ENCODE results near the gene B3GALT6. TPM values are rescaled to one million over a fixed set of nuclear protein-coding genes. Genes with fewer than 3 reads are reported as not detected.

Gene B3GALT6
- total and polyA plus RNA-seq, 2 experiments from 2014 or later, result 28.9 to 36.3 TPM

DNA sequence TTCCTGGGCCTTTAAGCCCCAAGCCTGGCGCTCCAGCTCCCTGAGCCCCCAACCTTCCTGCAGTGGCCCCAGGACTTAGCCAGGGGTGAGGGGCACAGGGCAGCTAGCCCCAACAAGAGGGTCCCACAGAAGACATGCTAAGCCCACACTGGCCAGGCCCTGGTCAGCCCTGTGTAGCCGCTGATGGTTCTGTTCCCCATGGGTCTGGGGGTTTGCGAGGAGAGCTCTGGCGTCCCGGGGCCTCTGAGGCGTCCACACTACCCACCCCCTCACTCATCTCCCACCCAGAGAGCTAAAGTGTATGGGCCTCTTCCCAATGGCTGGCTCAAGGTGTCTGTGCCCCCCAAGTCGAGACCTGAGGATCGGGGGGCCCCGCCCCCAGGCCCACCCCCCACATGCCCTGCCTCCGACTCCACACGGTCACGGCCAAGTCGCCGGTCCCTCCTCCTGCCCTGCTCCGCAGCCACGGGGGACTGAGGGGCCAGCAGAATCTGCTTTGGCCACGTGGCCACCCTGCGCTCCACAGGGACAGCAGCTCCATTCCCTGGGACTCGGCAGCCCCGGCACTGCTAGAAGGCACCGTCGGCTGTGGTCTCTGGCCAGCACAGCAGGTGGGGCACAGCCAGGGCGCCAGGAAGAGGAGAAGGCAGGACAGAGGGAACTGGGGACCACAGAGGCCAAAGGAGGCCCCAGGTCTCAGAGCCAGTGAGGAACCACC, 33.5 kb upstream of the B3GALT6 start:
- no peaks in the 10 kb centered on the region for H3K36me3 ChIP-seq (replicated peaks; ENCODE audit: insufficient read depth, low read depth)
- TF ChIP-seq EZH2 (IDR thresholded peaks at IDR 0.05; ENCODE audit: borderline replicate concordance), result no peak
- TF ChIP-seq, protein P1, sequence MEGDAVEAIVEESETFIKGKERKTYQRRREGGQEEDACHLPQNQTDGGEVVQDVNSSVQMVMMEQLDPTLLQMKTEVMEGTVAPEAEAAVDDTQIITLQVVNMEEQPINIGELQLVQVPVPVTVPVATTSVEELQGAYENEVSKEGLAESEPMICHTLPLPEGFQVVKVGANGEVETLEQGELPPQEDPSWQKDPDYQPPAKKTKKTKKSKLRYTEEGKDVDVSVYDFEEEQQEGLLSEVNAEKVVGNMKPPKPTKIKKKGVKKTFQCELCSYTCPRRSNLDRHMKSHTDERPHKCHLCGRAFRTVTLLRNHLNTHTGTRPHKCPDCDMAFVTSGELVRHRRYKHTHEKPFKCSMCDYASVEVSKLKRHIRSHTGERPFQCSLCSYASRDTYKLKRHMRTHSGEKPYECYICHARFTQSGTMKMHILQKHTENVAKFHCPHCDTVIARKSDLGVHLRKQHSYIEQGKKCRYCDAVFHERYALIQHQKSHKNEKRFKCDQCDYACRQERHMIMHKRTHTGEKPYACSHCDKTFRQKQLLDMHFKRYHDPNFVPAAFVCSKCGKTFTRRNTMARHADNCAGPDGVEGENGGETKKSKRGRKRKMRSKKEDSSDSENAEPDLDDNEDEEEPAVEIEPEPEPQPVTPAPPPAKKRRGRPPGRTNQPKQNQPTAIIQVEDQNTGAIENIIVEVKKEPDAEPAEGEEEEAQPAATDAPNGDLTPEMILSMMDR (IDR thresholded peaks at IDR 0.05; ENCODE audit: poor library complexity), result no peak
- TF ChIP-seq EZH2phosphoT487 (IDR thresholded peaks at IDR 0.05; ENCODE audit: low read depth, severe bottlenecking, unreplicated experiment), result no peak
- H3K4me3 ChIP-seq, result no peak overlapping the region
- no peaks in the 10 kb centered on the region for H3K9me3 ChIP-seq (ENCODE audit: low read depth)
- no peak for DNase-seq (ENCODE audit: low spot score)
- H4K20me1 ChIP-seq (ENCODE audit: insufficient read depth, poor library complexity, severe bottlenecking), result no peaks in the 10 kb centered on the region
- no peak overlapping the region for H3K27ac ChIP-seq
- WGBS (ENCODE audit: low lambda C conversion rate, missing lambda C conversion rate), result 85% methylated on average over 14 of the region's 23 CpGs
- no peaks in the 10 kb centered on the region for H3K27me3 ChIP-seq
- no peak overlapping the region for H2AFZ ChIP-seq
- H3K4me1 ChIP-seq (ENCODE audit: insufficient read depth), result no peaks in the 10 kb centered on the region
- no peaks in the 10 kb centered on the region for H3K79me2 ChIP-seq
- H3K4me2 ChIP-seq, result no peak overlapping the region
- H3K9me2 ChIP-seq (replicated peaks; ENCODE audit: insufficient read depth), result no peaks in the 10 kb centered on the region

DNA sequence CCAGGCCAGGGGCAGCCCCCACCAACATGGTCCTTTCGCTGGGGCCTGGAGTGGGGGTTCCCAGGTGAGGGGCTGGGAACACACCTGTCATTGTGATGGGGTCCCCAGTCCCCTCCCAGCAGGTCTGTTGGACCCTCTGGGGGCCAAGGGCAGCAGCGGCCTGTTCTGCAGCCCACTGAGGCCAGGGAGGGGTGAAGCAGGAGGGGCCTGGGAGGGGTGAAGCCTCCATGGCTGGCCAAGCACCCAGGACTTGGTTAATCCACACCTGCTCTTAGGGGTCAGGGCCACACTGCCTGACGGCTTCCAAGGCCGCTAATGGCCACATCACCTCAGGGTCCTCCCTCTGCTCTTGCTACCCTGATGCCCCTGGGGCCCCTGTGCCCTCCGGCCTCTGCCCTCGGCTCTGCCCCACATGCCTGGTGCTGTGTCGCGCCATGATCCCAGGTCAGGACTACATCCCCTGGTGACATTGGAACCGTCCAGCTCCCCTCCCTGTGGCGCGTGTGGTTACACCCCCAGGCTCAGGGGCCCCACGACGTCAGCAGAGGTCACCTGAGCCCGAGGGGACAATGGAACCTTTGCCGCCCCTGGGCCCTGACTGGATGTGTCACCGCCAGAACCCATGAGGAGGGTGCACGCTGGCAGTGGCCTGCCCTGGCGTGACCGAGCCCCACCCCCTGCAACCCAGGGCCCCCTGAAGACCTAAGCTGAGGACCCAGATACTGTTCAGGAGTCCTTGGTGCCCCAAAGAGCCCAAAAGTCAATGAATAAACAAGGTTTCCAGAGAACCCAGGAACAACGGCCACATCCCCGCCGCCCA, 32.7 kb upstream of the B3GALT6 start:
- TF ChIP-seq, protein P1 (IDR thresholded peaks at IDR 0.05; ENCODE audit: poor library complexity), result no peak
- TF ChIP-seq EZH2 (IDR thresholded peaks at IDR 0.05; ENCODE audit: borderline replicate concordance), result no peak
- TF ChIP-seq EZH2phosphoT487 (IDR thresholded peaks at IDR 0.05; ENCODE audit: low read depth, severe bottlenecking, unreplicated experiment), result no peak
- no peak overlapping the region for H3K4me3 ChIP-seq
- no peak overlapping the region for H3K27ac ChIP-seq
- no peaks in the 10 kb centered on the region for H3K9me3 ChIP-seq (ENCODE audit: low read depth)
- no peaks in the 10 kb centered on the region for H3K9me2 ChIP-seq (replicated peaks; ENCODE audit: insufficient read depth)
- no peaks in the 10 kb centered on the region for H3K79me2 ChIP-seq
- 92% methylated on average over 22 of the region's 22 CpGs for whole genome bisulfite sequencing (ENCODE audit: low lambda C conversion rate, missing lambda C conversion rate)
- H2AFZ ChIP-seq, result no peak overlapping the region
- H3K36me3 ChIP-seq (replicated peaks; ENCODE audit: insufficient read depth, low read depth), result no peaks in the 10 kb centered on the region
- H3K4me2 ChIP-seq, result no peak overlapping the region
- H4K20me1 ChIP-seq (ENCODE audit: insufficient read depth, poor library complexity, severe bottlenecking), result no peaks in the 10 kb centered on the region
- no peak for DNase-seq (ENCODE audit: low spot score)
- no peaks in the 10 kb centered on the region for H3K27me3 ChIP-seq
- no peaks in the 10 kb centered on the region for H3K4me1 ChIP-seq (ENCODE audit: insufficient read depth)

- no peaks in the 10 kb centered on the region for H3K9me3 ChIP-seq (ENCODE audit: low read depth)
- H3K9me2 ChIP-seq (replicated peaks; ENCODE audit: insufficient read depth), result no peaks in the 10 kb centered on the region
- H3K27me3 ChIP-seq, result no peaks in the 10 kb centered on the region
- H3K27ac ChIP-seq, result no peak overlapping the region
- peak overlapping the region; percentile 94 for H3K4me2 ChIP-seq
- H3K36me3 ChIP-seq (replicated peaks; ENCODE audit: insufficient read depth, low read depth), result no peaks in the 10 kb centered on the region
- TF ChIP-seq EZH2phosphoT487 (IDR thresholded peaks at IDR 0.05; ENCODE audit: low read depth, severe bottlenecking, unreplicated experiment) (no peak), EZH2 (IDR thresholded peaks at IDR 0.05; ENCODE audit: borderline replicate concordance) (no peak)
- TF ChIP-seq, protein P1 (IDR thresholded peaks at IDR 0.05; ENCODE audit: poor library complexity), result no peak
- 85% methylated on average over 27 of the region's 31 CpGs for WGBS (ENCODE audit: low lambda C conversion rate, missing lambda C conversion rate)
- H3K79me2 ChIP-seq, result no peaks in the 10 kb centered on the region
- H4K20me1 ChIP-seq (ENCODE audit: insufficient read depth, poor library complexity, severe bottlenecking), result no peaks in the 10 kb centered on the region
- no peak overlapping the region for H3K4me3 ChIP-seq
- DNase-seq (ENCODE audit: low spot score), result no peak
- no peaks in the 10 kb centered on the region for H3K4me1 ChIP-seq (ENCODE audit: insufficient read depth)
- no peak overlapping the region for H2AFZ ChIP-seq
These were observed 31.8 kb upstream of the B3GALT6 start for GRCh38 chr1:1199961-1200875.

All from hepatocyte (in vitro differentiated cells).